ENCODE results near the gene LEF1.

LEF1 gene

DNA sequence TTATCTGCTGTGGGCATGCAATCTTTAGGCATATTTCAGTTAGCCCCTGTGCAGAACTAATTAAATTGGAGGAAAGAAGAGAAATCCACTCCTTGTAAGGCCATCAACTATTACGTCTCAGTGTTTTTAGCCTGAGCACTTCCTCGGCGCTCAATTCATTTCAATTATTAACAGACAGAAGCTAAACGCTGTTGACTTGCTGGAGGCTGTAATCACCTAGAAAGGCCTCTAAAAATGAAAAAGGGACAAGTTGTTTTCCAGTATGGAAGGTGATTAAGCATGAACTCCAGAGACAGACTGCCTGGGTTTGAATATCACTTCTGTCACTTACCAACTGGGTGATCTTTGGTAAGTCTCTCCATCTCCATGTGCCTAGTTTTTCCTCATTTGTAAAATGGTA is 59.6 kb downstream of the LEF1 start:
- no peak for DNase-seq

DNA sequence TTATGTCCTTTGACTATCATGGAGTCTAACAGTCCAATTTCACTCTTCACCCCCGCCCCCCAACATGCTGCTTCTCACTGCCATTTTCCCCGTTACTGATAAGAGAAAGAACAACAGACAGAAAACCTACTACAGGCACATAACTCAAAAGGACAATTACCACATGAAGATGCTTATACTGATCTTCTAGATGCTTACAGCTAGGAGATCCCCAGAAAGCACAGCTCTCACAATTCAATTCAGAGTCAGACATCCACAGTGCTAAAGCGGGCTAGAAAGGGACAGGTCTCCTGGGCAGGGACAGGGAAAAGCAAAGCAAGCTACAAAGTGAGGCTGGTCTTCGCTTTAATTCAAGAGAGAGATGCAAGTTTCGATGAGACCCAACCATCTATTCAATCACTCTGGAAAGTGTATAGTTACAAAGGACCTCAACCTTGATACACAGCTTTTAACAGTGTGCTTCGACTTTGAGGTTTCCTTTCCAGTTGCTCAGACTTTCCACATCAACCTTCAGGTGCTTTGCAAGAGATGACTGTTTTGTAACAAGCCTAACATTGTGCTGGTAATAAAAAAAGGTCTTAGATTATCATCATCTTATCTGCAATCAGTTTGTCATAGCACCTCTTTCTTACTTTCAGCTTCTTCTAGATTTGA is 60.9 kb downstream of the LEF1 start:
- DNase-seq = peak; percentile 81

DNA sequence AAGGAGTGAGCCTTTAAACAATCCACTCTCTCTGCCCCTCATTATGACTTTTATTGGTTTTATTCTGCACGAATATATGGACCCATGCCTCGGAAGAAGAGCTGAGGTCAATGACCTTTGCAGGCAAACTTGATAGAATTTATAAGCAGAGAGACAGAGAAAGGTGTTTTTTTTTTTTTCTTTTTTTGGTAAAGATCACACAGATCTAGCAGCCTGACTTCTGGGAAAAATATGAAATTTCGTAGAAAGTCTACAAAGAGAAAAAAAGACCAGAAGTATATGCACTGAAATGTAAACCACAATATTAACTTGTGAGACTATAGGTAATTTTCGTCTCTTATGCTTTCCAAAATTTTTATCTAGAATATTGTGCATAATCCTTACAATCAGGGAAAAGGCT is 61.6 kb downstream of the LEF1 start:
- no peak for DNase-seq

DNA sequence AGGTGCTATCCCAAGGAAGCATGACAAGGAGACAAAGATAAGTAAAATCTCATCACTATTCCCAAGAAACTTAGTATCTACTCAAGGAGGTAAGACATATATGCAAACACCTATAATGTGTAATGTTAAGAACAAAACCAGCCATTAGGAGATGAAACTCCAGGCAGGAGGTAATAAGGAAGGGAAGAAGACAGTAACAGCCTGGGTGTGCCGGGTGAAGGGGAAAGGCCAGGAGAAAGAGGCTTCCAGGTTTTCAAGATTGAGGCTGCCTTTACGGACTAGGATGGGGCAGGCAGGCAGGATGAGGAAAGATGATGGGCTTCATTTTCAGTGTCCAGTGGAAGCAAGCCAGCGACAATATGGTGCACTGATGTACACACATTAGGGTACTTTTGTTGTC is 62.5 kb downstream of the LEF1 start:
- no peak for DNase-seq

DNA sequence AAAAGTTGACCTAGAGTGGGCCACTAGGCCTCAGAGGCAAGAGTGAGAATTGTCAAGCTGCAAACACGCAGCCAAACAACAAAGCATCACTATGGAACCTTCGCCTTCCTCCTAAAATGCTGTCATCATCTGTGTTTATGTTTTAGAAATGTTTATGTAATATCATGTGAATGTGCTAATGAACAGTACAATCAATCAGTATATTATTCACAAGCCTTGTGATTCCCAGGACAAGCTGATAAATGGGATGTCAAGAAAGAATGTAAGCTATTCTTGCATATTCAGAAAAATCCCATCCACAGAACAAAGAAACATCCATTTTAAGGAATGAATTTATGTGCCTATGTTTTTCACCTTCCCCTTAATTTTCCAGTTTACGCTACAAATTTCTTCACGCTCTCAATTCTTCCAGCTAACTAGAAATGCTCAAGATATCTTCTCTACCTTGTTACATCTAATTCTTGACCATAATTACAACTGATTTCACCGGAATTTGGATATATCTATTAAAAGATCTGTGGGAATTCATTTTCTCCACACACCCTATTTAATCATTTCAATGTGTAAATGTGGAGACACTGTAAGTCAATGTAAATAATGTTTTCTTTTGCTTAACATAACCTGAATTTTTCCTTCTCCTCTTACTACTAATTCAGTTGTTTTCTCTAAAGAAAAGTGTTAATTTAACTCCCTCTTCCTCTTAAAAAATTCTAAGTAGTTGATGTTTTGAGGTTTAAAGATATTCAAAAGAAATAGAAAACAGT is 65.5 kb downstream of the LEF1 start:
- DNase-seq = no peak

DNA sequence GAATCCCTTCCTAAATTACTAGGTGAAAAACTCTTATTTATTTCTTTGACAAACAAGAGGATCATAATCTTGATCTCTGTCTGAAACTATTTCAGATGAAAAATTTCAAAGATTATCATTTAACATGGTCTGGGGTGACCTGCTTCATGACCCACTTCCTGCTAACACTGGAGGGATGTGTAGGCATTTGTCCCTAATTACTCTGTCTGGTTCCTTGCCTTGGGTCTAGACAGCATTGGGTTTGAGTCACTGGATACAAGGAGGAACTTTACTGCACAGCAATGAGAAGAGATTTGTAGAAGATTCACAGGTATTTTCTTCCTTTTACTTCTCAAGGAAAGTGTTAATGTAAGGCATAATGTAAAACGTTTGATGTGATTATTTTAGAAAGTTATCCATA is 67.9 kb downstream of the LEF1 start:
- no peak for DNase-seq

DNA sequence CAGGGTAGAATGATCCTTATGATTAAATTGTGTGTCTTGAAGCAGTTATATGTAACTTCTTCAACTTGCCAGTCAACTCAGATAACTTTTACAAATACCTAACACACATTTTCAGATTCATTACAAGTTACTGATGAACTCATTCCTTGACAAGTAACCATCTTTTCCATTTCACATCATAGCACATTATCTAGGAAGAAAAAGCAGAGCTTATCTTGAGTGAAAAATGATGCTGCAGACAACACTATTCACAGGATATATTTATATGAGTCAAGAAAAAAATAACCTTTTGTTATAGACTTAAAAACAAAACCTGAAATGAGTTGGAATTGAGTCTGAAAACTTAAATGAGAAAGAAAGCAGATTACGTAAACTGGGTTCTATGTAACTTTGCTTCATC is 68.9 kb downstream of the LEF1 start:
- DNase-seq = no peak

DNA sequence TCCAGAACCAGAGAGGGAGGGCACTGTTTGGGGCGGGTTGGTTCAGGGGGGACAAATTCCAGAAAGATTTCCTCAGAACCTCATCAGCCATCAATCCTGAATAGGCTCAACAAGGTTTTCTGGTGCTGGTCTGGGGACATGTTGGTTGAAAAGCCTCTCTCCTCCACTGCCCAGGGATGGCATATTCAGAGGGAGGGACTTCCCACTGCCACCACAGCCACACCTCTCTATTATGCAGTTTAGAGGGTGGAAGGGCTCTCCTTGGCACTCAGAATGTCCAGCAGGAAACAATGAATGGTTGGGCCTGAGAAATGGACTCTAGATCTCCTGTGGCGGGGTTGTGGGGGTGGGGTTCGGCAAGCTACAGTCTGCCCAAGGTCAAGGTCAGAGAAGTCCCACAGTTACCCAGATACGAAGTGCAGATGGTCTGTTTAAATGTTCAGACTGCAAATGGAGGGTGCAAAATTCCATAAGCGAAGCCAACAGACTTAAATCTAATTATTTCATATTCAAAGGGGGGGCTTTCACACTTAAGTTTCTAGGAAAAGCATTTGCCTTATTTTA is 70.7 kb downstream of the LEF1 start:
- no peak for DNase-seq

DNA sequence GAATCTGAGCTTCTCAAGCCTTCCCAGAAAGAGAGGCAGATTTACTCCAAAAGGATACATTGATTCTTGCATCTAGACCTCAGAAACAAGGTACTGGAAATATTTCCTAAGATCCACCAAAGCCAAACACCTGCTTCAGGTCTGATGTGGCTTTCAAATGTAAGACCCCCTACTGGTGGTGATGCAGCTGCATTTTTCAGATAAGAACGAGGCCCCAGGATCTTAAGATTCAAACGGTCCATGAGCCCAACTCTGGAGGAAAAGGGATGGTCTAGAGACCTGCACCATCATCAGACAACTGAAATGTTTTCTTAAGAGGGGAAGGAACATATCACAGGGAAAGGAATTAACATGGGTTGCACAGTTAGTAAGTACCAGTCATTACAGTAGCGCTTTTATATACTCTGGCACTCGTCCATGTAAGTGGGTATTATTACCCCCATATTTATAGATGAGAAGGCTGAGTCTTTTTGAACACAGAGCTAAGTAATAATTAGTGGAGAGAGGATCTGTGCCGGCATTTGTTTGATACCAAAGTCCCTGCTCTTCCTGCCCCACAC is 73.7 kb downstream of the LEF1 start:
- DNase-seq = no peak

DNA sequence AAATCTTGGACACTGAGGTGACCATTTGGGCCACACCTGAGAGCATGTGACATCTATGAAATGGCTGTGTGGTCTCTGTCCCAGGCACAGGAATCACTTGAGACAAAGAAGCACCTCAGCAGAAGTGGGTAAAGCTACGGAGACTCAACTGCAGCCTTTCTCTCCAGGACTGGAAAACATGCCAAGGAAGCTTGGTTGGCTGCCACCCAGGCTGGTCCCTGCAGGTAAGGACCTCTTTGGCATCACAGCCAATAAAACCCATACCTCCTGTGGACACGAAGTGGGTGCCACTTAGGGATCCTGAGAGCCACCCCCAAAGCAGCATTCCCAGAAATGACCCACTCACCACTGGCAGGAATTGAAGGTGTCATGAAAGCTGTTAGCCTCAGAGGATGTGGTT is 74.6 kb downstream of the LEF1 start:
- DNase-seq = no peak

DNA sequence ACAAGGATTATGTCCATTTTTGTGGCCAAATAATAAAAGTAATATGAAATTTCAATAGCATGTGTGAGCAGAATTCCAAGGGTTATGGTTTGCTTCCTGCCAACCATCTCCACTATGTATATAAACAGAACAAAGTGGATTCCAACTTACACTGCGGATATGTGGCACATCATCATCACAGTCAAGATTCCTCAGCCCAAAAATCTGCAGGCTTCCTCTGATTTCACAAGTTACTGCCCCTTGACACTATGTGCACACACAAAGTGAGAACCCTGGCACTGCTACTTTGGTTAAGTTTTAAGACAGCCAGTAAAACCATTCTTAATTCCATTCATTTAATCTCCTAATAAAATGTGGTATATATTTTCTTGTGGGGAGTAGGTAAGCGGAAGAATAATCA is 76.4 kb downstream of the LEF1 start:
- no peak for DNase-seq

DNA sequence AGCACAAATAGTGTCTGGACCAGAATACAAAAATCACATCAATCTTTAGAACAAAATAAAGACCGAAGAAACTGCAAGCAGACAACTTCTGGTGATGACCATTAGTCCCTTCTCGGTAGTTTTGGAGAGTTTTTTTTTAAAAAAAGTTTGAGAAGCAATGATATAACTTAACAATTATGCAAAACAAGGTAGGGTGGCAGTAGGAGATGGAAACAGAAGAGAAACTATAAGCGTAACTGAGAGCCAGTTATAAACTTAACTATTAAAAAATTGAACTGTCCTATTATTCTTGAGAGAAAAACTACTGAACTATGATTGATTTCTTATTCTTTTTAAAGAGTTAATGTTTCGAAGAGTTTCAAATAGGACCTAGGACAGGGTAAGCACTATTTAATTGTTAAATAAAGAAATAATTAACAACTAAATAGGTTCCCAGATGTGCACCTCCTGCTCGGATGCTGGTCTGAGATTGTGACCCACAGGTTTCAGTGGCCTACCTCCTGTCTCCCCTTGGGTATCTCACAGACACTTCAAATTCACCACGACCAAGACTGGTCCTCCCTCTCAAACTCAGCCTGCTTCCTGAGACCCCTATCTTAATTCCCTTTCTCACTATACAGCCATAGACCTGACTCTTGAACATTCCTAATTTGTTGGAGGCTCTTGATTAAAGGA is 81.3 kb downstream of the LEF1 start:
- DNase-seq = no peak

DNA sequence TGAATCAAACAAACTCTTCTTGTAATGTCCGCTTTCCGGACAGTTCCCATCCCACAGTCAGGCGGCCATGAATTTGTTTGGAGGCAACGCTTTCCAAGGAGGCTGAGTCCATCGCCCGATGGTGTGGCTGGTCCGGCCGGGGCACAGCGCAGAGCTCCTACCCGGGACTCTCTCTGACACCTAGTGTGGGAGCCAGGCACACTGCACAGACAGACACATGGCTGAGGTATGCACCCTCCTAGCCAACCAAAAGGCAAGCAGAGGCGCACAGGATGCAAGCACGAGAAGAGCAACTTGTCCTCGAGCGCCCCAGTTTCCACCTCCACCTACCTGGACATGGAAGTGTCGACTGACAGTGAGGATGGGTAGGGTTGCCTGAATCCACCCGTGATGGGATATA is 87.5 kb downstream of the LEF1 start:
- DNase-seq = no peak

DNA sequence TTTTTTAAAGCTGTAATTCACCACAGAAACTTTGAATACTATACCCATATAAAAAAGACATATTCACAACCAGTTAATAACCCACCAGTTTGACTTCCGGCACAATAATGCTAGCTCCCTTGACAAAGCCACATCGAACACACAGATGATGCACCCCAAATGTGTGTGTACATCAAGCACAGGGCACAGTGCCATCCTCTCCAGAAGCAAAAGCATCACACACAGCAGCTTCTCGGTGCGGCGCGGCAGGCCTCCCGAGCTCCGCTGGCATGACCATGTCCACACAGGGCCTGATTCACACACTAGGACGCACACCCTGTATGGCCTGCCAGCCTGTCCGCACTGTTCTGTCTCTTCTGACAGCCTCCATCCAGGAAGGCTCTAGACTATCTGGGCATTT is 88.0 kb downstream of the LEF1 start:
- peak; percentile 73 for DNase-seq

DNA sequence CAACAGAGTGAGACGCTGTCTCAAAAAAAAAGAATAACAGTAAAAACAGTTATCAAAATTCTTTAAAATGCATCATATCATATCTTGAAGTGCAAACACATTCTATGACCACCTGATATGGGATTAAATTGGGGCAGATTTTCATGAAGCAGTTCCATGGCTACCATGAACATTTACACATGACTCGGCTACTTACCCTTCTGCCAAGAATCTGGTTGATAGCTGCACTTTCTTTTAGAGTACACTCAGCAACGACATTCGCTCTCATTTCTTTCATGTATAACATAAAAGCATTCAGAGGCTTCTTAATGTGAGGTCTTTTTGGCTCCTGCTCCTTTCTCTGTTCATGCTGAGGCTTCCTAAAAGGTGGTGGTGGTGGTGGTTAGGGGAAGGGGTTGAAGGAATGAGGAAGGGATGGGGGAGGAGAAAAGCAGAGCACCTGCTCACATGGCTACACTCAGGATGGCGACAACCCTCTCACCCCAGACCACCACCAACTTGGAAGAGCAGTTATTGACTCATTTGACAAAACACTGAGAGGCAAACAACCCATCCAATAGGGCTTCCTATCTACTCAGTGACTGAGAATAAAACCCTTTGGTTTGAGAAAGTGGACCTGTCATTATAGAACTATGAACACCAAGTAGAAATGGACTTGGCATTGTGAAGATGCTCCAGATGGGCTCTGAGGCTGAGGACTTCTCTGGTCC is 90.6 kb downstream of the LEF1 start:
- no peak for DNase-seq

DNA sequence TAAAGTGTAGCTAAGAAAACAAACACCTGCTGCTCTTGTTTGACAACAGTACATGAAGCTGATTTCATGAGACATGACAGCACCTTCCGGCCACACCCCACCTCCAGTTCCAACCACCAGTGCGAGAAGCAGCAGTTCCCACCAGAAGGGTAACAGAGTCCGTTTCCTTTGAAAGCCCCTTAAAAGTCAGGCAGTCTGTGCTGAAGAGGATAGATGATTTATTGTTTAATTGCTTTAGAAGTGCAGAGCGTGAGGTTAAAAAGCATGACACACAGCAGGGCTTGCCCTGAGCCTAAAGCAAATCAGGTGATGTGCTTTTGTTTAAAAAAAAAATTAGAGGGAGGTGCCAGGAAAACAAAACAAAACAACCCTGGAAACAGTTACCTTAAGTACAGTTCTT is 96.4 kb downstream of the LEF1 start:
- no peak for DNase-seq

DNA sequence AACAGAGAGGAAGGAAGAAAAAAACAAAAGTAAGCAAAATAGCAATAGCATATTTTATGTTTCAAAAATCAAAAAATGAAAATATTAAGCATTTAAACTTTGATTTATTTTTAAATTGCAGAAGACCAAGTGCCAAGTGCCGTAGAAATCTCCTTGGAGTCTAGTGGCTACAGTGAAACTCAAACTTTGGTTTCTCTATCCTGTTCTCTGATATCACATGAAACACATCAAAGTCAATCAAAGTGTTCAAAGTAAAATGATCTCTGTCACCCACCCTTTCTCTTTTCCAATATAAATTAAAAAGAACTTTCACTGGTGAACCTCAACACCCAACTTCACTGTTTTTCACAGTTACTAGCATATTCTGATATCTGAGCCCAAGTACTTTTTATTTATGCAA is 98.0 kb downstream of the LEF1 start:
- DNase-seq = no peak

DNA sequence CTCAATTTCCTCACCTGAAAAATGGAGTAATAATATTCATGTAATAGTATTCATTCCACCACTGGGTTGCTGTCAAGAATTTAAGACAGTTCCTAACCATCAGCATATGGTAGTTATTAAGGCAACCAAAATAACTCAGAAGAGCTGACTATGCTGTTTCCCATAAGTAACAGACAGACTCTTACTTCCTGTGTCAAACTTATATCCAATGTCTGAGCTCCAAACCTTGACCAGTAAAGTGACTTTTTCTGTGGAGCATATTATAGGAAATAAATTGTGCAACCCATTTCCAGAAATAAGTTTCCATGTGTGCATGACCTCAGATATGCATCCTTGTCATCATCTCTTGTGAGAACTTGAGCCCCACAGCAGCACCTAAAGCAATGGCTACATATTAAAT is 100.3 kb downstream of the LEF1 start:
- no peak for DNase-seq

DNA sequence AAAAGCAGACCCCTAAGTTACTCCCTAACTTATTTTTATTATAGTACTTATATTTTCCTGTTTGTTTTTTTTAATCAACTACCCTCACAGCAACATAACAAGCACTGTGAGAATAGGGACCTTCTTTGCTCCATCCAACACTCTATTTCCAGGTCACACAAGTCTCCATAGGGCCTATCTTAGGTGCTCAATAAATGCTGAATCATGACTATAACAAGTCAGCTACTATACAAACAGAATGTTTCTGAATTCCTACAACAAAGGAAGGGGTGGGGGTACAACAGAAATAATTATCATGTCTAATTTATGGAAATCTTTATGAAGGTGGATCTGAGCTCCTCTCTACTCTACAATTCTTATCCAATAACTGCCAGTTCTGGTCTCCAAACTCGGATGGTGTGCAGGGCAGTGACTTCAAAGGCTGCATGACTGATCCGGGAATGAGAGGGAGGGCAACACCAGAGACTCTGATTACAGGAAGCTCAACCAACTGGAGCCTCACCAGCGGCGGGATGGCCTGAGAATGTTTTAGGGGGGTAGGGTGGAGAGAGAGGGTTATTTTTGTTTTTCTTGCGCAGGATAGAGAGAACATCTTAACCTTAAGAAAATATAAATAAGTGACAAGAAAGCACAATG is 107.9 kb downstream of the LEF1 start:
- DNase-seq = no peak

DNA sequence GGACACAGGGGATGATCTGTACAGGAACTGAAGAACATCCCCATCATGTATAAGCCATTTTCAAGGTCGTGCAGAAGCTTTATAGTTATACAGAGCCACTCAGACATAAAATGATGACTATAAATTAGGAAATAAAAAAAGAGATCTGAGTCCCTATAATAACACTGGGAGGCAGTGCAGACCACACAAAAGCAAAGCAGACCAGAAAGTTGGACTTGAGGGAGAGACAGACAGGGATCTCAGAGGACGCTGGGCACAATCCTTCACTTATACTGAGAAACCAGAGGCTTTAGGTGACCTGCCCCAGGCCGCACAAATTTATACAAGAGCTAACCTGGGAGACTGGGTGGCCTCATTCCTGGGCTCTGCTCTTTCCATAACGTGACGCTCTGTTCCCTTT is 108.6 kb downstream of the LEF1 start:
- no peak for DNase-seq

DNA sequence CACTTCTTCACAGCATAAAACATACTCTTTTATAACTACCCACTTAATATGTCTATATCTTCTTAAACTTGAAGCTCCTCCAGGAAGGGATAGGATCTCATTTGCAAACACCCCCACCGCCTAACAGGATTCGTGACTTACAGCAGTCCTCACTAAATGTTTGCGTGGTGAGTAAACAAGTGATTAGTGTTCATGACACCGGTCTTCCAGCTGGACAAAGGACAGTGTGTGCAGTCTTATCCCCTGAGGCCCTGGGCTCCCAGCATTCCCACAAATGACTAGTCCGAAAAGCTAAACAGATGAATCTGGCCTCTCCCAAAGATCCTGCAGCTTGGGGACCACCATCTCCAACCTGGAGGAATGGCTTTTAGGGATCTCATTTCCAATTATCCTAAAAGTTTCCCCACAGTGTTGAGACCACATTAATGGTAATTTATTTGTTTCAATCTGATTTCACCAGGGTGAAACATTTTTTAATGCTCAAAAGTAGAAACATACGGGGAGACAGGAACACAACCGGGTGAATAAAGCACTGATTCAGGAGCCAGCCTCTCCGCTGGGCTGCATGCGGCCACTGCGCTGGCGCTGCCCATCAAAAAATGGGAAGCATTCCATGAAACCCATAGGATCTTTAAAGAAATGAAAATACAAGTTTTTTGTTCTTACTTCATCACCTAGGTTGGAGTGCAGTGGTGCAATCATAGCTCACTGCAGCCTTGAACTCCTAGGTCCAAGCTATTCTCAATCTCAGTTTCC is 109.9 kb downstream of the LEF1 start:
- no peak for DNase-seq

DNA sequence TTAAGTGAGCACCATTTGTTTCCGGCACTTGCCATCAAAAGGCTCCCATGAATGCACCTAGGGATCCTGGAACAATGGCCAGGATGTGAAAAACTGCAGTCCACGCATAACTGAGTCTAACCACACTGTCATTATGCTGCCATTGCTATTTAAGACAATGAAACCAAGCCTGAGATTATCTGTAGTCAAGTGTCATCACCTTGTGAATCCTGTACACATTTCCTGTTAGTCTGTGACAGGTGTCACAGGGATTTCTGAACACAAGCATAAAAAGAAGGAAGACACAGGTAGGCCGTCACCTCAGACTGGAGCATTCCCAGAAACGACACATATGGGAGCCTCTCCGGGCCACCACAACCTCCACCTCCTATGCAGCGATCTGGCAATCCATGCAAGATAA is 112.3 kb downstream of the LEF1 start:
- DNase-seq = no peak

Data from activated CD8-positive, alpha-beta memory T cell treated with anti-CD3 and anti-CD28 coated beads for 24 hours (primary cell).